NOMO-1 treated with dmso at 0.1 percent for 144 hours (cell line): ENCODE measurements around the gene ZNF146.
"Not testable (repeated sequence)": the region's sequence is repeated elsewhere in the genome, so short reads cannot be mapped to it uniquely, and the experiment has no call there.

Source experiments
- DNase-seq: peaks from one replicate; lab custom pipeline; 2025; ENCODE audit not compliant: unreplicated experiment; lab: John Stamatoyannopoulos, UW

The ZNF146 gene

DNA sequence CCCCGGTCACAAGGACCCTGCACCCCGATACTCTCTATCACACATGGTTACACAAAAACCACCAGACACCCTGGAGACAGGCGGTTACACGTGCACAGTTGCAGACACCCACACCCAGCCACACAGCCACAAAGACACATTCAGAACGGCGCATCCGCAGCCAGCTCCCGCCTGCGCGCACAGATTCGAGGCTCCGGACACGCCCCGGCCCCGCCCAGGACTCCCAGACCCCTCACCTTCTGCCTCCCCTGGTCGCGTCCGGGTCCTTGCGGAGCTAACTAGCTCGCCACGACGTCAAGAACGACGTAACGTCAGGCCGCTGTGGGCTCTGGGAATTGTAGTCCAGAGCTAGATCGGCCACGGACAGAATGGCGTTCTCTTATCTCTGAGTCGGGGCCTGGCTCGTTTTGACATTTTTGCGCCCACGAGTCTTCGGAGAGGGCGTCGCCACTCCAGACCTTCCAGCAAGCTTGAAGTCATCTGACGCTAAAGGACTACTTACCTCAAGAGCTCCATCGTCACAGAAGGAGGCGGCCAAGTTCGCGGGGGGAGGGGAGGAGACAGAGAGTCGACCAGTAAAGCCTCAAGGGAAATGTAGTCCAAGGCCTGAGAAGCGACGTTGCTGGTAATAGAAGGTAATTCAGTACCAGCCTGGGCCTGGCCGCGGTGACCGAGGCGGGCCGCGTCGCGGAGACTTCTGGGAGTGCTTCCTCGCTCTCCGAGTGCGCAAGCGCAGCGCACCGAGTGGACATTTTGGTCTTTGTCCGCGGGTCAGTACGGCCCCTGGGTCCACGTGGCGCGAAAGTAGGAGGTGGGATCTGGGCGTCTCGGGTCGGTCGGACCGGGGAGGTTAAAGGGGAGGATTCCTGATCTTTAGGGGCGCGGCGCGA is at the start of gene ZNF146, which contains the start of gene ZNF565:
TSS of gene ZNF146 (plus strand) at position 721 of the 890 bp plus-strand sequence. CDS start 21,335 bp downstream, outside the sequence.
TSS of gene ZNF565 (minus strand) at position 280 of the 890 bp plus-strand sequence. CDS start 12,680 bp downstream, outside the sequence.
- peak; percentile 98 for DNase-seq

DNA sequence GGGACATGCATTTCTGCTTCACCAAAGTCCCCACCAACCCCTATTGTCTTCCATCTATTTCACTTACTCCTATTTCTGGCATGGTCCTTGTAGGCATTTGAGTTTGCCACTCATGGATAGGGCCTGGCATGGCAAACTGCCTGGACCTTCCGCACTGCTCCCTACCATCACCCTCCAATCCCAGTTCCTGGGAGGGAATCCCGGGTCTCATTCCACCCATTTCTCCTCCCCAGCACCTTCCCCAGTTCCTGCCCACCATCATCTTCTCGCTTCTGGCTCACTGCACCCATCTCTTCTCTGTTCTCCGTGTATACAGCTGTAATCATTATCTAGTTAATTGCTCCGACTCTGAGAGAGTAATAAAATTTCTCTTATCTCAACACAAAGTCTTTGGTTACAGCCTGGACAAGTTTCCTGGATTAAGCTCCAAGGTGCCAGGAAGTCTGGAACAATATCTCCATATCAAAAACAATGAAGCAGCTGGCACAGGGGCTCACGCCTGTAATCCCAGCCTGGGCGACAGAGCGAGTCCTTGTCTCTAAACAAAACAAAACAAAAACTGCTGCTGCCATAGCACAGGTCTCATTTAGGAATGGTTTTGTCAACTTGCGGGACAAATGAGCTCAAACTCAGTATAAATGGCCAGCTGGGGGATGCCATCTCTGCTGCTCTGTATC is 45.7 kb upstream of the ZNF146 start:
- no peak for DNase-seq

DNA sequence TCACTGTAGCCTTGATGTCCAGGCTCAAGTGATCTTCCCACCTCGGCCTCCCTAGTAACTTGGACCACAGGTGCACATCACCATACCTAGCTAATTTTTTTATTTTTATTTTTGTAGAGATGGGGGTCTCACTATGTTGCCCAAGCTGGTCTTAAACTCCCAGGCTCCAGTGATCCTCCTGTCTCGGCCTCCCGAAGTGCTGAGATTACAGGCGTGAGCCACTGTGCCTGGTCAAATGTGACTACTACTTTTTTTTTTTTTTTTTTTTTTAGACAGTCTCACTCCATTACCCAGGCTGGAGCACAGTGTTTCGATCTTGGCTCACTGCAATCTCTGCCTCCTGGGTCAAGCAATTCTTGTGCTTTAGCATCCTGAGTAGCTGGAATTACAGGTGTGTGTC is 42.1 kb upstream of the ZNF146 start:
- DNase-seq: no peak

DNA sequence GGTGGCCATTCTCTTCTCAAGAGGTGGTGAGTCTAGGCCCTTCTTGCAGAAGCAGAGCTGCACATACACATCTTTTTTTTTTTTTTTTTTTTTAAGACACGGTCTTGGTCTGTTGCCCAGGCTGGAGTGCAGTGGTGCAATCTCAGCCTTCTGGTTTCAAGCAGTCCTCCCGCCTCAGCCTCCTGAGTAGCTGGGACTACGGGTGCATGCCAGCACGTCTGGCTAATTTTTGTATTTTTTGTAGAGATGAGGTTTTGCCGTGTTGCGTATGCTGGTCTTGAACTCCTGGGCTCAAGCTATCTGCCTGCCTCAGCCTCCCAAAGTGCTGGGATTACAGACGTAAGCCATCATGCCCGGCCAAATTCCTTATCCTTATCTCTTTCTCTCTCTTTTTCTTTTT is 41.1 kb upstream of the ZNF146 start:
- not testable (repeated sequence) for DNase-seq

DNA sequence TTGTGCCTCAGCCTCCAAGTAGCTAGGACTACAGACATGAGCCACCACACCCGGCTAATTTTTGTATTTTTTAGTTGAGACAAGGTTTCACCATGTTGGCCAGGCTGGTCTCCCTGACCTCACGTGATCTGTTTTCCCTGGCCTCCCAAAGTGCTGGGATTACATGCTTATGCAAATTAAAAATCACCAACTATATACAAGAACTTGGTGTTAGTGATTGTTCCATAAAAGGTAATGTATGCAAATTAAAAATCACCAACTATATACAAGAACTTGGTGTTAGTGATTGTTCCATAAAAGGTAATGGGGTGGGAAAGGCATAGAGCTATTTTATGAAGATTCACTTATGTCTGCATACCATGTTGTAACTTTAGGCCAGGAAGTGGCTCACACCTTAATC is 35.8 kb upstream of the ZNF146 start:
- not testable (repeated sequence) for DNase-seq

DNA sequence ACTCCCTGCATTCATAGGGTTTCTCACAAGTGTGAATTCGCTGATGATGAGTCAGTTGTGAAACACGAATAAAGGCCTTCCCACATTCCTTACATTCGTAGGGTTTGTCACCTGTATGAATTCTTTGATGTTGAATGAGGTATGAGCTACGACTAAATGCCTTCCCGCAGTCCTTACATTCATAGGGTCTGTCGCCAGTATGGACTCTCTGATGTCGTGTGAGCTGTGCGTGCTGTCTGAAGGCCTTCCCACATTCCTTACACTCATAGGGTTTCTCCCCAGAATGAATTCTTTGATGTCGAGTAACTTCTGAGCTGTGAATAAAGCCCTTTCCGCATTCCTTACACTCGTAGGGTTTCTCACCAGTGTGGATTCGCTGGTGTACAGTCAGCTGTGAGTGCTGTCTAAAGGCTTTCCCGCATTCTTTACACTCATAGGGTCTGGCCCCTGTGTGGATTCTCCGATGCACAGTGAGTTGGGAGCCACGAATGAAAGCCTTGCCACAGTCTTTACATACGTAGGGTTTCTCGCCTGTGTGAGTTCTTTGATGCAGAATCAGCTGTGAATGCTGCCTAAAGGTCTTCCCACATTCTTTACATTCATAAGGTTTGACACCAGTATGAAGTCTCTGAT is 32.2 kb upstream of the ZNF146 start:
- no peak for DNase-seq

DNA sequence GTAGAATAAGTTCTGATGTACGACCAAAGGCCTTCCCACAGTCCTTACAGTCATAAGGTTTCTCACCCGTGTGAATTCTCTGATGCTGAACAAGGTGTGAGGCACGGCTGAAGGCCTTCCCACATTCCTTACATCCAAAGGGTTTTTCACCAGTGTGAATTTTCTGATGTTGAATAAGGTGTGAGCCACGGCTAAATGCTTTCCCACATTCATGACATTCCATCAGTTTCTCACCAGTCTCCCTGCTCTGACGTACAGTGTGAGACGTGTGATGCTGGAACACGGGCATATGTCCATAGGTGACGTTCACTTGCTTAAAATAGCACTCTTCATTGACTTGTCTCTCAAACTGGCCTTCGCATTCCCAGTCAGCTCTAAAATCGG is 31.7 kb upstream of the ZNF146 start:
- DNase-seq: no peak

DNA sequence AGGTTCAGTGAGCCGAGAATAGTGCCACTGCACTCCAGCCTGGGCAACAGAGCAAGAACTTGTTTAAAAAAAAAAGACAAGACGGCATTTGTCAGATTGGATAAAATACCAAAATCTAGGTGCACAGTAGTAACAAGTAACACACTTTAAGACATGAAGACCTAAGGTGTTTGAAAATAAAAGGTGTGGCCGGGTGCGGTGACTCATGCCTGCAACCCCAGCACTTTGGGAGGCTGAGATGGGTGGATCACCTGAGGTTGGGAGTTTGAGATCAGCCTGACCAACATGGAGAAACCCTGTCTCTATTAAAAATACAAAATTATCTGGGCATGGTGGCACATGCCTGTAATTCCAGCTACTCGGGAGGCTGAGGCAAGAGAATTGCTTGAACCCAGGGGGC is 28.2 kb upstream of the ZNF146 start:
- DNase-seq: not testable (repeated sequence)

DNA sequence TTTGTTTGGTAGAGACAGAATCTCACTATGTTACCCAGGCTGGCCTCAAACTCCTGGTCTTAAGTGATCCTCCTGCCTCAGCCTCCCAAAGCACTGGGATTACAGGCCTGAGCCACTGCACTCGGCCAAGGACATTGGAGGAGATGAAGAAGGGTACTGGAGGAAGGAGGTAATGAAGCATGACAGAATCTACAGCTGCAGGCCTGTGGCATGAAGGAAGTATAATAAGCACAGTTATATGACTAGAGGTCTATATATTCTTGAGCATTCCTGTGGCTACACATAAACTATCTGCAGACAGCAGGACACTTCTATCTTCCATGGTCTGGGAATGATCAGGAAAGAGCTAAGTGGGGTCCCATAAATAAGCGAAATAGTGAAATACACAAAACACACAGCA is 18.7 kb upstream of the ZNF146 start:
- no peak for DNase-seq

DNA sequence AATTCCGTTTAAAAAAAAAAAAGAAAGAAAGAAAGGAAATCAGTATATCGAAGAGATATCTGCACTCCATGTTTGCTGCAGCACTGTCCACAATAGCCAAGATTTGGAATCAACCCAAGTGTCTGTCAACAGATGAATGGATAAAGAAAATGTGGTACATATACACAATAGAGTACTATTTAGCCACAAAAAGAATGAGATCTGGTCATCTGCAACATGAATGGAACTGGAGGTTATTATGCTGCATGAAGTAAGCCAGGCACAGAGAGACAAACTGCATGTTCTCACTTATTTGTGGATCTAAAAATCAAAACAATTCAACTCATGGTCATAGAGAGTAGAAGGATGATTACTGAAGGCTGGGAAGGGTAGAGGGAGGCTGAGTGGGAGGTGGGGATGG is 16.8 kb upstream of the ZNF146 start:
- DNase-seq: no peak

DNA sequence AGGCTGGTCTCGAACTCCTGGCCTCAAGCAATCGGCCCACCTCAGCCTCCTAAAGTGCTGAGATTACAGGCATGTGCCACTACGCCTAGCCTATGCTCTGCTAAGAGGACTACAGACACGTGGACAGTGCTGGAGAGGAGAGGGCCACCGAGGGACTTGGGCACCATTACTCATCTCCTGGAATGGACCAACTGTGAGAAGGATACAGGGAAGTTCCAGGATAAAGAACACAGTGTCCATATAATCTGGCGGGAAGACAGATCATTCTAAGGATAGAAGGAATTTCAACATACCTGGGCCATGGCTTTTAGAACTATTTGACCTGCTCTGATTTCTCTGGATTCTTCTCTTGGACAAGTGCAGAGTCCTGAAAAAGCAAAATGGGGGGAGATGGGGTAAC is 13.2 kb upstream of the ZNF146 start:
- DNase-seq: no peak

DNA sequence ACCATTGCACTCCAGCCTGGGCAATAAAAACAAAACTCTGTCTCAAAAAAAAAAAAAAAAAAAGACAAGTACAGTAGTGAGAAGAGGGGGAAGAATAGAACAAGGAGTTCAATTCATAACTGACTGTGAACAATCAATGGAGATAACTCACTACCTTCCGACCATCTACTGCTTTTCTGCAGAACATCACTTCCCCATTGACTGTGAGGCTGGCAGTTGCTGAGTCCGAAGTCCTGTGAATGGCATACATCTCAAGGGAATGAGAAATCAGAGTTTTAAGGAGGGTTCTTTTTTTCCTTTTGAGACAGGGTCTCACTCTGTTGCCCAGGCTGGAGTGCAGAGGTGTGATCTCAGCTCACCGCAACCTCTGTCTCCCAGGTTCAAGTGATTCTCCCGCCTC is 11.6 kb upstream of the ZNF146 start:
- DNase-seq: no peak

DNA sequence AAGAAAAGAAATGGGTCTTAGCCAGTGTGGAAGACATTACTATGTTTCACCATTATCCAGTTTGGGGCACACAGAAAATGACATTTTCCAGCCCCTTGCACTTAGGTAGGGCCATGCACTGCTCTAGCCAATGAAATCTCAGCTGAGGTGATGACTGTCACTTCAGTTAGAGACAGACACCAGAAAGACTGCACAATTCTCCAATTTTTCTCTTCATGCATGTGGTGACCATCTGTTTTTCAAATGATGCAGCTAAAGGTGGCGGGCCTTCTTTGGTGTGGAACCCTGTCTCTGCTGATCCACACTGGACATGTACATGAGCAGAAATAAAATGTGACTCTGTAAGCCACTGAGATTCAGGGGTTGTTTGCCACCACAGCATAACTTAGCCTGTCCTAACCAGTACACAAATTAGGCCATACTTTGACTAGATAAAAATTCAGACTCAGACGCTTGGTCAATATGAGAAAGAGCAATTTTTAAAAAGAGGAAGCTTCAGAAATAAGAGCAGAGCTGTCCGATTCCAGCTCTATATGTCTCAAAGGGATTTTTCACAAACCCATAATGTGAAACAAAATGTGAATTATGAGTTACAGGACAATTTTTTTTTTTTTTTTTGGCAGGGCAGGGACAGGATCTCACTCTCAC is 7.2 kb upstream of the ZNF146 start:
- peak; percentile 17 for DNase-seq

DNA sequence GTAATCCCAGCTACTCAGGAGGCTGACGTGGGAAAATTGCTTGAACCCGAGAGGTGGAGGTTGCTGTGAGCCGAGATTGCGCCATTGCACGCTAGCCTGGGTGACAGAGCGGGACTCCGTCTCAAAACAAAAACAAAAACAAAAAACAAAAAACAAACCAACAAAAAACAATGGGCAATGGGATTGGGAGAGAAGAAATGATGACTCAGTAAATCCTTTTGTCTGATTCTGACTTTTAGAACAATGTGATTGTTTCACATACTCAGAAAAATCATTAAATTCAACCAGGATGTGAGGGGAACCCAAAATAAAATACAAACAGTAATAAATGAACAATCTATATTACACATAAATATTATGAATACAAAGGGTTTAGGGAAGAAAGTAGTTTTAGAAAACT is 5.5 kb upstream of the ZNF146 start:
- DNase-seq: no peak

DNA sequence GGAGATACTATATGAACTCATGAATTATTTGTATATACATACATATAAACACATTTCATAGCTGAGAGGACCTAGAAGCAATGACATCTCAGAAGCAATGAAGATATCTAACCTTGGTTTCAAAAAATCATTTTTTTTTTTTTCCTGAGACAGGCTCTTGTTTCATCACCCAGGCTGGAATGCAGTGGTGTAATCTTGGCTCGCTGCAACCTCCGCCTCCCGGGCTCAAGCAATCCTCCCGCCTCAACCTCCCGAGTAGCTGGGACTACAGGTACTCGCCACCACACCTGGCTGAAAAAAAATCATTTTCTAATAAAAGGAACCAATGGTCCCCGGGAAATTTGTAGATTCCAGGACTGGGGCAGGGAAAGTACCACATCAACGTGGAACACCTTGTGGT is 4.4 kb upstream of the ZNF146 start:
- DNase-seq: no peak

DNA sequence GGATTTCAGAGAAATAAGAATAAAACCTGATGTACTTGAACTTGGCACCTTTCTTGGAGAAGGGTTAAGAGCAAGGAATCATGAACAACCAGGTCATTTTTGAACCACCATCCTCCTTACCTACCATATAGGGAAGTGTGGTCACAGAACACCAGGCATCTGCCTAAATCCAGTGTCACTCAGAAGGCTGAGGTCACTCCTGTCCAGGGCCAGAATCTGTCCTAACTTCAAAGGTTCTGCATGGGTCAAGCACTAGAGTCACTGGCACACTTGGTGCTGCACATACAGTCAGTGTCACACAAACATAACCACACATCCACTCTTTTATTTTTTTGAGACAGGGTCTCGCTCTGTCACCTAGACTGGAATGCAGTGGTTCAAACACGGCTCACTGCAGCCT is 2.0 kb upstream of the ZNF146 start:
- no peak for DNase-seq

DNA sequence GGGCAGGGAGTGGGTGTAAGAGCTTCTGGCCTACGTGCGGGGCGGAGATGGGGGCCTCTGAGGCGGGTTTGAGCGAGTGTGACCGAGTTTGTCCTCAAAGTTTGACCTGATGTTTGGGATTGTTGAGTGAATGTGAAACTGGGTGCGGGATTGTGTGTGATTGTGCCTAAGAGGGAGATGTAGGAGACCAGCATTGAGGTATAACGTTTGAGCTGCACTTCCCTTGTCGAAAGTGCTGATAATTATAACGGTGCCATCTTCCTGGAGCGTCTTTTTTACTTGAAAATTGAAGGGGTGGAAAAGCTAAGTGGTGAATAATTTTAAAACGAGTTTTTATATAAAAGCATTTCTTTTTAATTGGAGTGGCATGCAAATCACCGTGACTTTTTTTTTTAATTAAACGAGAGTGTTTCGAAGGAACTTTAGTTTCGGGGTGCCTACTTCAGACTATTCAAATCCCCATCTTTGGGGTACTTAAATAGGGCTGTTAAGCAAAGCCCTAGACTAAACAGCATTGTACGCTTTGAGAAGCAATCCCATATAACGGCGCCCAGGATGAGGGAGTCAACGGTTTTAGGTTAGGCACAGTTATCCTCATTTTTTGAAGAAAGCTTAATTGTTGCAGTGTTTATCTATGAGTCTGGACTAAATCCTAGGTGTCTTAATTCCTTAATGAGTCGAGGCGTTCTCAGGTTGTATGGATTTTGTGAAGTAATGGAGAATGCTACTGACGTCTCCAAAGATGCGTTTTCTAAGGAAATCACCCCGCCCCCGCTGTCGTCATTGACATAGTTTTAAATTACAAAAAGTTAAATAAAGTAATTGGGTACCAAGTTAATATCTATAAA is 594 bp downstream of the ZNF146 start:
- DNase-seq: peak; percentile 35

DNA sequence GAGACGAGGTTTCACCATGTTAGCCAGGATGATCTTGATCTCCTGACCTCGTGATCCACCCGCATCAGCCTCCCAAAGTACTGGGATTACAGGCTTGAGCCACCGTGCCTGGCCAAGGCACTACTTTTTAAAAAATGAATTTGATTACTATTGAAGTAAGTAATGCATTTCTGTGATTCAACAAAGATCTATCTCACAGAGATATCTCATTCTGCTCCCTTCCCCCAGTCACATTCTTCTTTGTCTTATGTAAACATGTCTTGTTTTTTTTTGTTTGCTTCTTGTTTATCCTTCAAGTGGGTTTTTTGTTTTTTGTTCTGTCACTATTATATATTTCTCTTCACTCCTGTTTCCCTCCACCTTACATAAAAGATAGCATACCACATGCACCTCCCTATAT is 6.6 kb downstream of the ZNF146 start:
- DNase-seq: no peak

DNA sequence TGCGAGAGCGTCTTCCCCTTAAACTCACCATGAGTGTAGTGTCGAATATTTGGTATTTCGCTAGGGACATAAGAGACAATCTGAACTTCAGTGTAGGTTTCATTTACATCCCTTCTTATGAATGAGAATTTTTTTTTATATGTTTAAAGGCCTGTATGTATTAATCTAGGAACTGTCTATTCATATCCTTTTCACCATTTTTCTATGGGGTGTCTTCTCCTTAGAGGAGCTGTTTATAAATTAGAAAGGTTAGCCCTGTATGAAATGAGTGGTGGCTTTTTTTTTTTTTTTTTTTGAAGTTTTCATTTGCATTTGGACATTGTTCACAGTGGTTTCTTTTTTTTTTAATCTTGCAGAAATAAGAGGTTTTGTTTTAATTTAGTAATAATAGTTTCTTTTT is 7.6 kb downstream of the ZNF146 start:
- no peak for DNase-seq

DNA sequence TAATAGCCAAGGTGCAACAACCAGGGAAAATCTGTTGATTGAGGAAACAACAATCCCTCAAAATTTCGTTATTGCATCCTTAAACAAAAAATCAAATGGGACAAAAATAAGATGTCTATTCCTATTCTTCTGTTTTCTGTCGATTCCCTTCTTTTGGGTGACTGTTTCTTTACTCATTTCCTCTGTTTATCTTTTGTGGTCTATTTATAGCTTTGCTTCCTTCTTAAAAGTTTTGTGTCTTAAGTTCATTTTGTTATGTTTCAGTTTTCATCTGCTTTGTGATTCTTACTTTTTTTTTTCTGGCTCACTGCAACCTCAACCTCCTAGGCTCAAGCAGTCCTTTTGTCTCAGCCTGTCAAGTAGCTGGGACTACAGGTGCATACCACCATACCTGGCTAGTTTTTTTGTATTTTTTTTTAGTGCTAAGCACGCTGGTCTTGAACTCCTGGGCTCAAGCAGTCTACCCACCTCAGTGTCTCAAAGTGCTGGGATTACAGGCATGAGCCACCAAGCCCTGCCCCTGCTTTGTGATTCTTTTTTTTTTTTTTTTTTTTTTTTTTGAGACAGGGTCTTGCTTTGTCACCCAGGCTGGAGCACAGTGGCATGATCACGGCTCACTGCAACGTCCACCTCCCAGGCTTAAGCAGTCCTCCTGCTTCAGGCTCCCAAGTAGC is 10.4 kb downstream of the ZNF146 start:
- no peak for DNase-seq
